Cortex of kidney (tissue), 1 donor: ENCODE measurements around the gene CBX7.

Experiments used
- DNase-seq: peaks from one replicate; lab custom pipeline; 2025; lab: John Stamatoyannopoulos, UW

Gene CBX7

DNA sequence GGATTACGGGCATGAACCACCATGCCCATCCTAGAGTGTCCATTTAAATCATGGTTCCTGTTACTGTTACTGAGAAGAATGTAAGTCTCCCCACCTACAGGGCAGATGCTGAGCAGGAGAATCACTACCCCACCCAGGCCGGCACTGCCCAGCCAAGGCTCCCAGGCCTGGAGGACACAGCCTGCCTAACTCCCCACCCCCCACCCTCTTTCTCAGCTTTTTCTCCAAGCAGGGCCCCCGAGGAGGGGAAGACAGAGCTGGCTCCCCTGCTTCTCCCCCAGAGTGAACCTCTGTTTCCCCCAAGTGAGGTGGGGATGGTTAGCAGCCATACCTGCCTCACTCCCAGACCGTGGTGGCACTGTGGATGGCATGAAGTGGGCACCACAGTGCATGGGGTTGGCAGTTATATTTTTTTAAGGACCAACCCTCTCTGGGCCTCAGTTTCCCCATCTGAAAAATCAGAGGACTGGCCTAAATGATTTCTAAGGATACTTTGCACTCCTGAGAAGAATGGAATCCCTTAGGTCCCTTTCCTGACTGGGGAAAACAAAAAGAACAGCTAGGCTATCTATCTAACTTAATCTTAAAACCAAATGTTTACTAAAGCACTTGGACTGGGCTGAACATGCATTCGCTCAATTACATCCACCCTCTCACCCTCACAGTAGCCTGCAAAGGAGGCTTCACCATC is 5.0 kb downstream of the CBX7 start:
- no peak for DNase-seq

DNA sequence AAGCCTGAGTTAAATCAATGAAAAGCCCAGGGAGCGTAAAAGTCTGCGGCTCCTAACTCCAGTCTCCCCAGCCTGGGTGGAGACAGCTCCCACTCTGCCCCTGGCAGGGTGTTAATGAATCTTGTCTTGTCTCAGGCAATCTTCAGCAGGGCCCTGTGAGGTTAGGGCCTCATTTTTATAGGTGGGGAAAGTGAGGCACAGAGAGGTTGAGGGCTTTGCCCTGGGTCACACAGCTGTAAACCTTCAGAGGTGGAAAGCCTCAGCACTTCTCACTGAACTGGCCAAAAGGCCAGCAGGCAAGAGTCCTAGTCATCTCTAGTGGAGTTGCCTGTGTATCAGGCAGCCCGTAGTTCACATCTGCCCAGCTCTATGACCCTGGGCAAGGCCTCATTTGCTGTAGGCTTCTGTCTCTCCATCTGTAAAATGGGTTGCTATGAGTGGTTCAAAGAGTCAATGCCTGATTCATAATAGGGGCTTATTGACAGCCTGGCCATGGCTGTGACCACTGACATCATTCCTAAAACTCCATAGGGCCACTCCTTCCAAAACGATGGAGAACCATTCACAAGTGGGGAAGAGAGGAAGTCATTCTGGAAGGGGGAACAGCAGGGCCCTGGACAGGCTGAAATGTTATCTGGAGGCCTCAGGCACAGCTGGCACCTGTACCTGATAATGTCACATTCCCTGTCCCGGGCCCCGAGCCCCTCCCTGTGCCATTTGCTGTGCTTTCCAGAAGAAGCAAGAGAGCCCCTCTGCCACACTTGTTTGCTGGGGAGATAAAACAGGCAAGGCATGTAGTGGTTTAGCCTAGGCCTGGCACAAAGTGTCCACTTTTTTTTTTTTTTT is 6.0 kb downstream of the CBX7 start:
- no peak for DNase-seq

DNA sequence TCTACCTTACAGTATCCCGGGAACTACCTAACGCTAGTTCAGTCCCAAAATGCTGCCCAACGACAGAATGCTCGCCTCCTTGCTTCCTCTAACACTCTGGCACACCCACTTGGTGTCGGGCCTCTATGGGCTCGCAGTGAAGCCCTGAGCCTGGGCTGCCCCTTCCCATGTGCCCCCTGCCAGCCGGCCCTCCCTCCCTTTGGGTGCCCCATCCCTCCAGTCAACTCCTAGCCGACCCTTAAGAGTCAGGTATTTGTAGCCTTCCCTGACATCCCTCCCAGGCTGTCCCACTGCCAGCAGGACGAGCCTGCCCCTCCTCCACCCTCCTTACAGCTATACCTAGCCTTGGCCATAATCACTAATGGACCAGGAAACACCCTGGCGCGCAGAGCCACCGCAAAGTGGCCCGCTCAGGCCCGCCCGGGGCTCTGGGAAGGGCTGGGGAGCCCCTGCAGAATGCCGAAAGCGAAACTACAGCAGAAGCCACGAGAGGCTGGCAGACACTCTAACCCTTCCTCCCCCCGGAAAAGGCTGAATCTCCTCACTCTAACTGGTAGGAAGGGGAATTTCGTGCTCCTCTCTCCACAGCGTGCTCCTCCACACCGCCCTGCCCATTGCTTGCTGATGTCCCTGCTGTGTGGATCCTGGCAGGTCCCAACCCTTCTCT is 8.2 kb downstream of the CBX7 start:
- DNase-seq, result no peak

- no peak for DNase-seq
These were observed 10.3 kb downstream of the CBX7 start for GRCh38 chr22:39142088-39142680.

- no peak for DNase-seq
These were observed 12.5 kb downstream of the CBX7 start for GRCh38 chr22:39139933-39140332.

DNA sequence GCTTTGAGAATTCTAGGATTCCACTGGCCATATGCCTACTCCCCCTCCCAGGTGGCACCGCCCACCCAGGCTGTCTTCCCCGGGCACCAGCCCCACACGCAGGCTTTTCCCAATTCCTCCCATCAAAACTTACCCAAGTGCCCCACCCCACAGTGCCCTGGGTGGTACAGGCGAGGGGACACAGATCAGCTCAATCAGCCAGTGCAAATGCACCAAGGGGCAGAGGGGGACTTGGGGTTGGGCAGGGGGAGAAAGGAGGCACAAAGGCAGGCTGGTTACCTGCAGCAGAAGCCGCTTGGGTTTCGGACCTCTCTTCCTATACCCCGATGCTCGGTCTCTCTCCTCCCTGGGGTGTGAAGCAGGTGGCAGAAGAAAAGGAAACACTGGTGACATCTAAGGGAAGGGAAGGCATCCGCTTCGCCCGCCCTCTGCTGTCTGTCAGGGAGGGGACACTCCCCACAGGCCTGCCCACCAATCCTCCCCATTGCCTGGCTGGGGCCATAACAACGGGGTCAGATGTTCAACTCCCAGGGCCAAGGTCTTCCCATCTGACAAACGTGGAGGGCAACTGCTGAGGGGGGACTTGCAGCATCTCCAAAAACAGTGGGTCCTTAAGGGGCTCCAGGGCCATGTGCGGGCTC is 14.0 kb downstream of the CBX7 start:
- no peak for DNase-seq

- DNase-seq, result no peak
These were observed 16.2 kb downstream of the CBX7 start for GRCh38 chr22:39136317-39136716.

- no peak for DNase-seq
These were observed 17.2 kb downstream of the CBX7 start for GRCh38 chr22:39135092-39135896.

GRCh38 chr22:39134366-39135091 is 18.0 kb downstream of the CBX7 start:
- no peak for DNase-seq

- DNase-seq, result no peak
These were observed 18.6 kb downstream of the CBX7 start for GRCh38 chr22:39133871-39134270.

DNA sequence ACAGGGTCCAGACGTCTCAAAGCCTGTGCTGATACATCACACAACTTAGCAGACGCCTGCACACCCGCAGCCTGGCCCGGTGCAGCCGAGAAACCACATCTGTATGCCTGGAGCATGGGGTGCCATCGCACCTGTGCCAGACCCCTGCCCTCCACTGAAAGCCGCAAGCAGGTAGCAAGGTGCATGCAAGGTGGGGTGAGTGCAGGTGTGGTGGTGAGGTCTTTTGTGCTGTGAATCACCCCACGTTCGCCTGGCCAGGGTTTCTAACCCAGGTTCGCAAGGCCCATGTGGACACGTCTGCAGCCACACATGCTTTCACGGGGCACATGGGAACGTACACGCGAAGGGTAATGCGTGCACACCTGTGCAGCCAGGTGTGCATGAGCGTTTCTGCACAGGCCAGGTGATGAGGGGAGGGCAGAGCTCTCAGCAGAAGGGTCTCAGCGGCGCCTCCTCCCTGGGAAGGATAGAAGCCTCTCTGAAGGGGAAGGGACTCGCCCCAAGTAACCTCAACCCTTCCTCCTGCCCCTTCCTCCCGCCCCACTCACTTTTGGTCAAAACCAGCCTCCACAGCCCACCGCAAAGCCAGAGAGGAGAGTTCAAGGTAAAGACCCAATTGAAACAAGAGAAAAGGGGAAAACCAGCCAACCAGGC is 19.5 kb downstream of the CBX7 start:
- no peak for DNase-seq

- DNase-seq, result no peak
These were observed 20.2 kb downstream of the CBX7 start for GRCh38 chr22:39132281-39132680.

DNA sequence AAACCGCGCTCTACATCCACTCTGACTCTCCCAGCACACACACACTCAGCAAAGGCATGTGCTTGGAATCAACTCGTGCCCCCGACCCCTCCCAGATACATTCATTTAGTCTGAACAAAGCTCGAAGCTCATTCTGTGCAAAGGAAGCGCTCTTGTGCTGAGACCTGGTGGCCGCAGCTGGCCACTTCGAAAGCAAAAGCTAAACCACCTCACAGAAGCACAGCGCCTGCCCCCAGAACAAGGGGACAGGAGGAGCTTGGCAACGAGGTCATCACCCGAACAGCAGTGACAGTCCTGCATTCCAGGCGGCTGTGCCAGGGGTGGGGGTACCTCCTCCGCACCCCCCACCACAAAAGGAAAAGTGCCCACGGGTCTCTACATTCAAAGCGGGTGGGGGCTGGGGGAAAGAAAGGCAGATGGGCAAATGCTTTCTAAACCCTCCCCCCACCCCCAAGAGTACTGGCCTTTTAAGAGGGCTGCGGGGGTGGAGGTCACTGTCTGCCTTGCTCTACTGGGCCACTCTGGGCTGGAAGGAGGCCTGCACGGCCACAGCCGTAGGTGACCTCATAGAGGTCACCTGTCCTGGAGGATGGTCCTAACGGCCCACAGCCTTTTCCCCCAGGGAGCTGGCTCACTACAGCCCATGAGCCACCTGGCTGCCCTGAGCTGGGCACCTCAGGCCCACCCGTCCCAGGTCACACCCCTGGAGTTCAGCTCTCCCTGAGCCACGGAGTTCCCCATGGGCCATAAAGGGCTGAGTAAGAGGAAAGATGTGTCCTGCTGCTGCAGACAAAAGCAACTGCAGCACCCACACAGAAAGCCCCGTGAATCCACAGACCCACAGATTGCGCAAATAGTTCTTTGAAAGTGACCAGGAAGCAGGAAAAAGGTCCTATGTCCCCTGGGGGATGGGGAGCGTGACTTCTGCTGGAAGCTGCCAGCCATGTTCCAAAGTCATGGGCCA is 21.3 kb downstream of the CBX7 start:
- DNase-seq, result no peak

- DNase-seq, result no peak
These were observed 22.3 kb downstream of the CBX7 start for GRCh38 chr22:39130152-39130704.

- no peak for DNase-seq
These were observed 22.7 kb downstream of the CBX7 start for GRCh38 chr22:39129746-39130145.

GRCh38 chr22:39129081-39129480 is 23.4 kb downstream of the CBX7 start:
- no peak for DNase-seq

GRCh38 chr22:39128508-39128907 is 24.0 kb downstream of the CBX7 start:
- no peak for DNase-seq

DNA sequence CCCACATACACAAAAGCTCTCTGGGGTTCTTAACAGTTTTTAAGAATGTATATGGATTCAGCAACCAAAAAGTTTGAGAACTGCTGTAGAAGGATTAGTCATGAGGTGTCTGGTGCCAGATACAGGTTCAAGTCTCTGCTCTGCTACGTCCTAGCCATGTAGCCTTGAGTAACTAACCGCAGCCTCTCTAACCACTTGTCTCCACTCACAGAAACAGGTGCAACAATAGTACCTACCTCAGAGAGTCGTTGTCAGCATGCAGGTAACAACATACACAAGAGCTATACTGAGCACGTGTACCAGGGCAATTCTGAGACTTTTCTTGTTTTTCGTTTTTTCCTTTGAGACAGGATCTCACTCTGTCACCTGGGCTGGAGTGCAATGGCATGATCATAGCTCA is 26.9 kb downstream of the CBX7 start:
- DNase-seq, result no peak
